Measurements from ENCODE around the gene NPC2.

NPC2 gene

GRCh38 chr14:74518221-74518620 lies 25.1 kb upstream of the NPC2 start:
- no peak for DNase-seq

GRCh38 chr14:74517731-74518130 lies 24.6 kb upstream of the NPC2 start:
- DNase-seq: no peak

DNA sequence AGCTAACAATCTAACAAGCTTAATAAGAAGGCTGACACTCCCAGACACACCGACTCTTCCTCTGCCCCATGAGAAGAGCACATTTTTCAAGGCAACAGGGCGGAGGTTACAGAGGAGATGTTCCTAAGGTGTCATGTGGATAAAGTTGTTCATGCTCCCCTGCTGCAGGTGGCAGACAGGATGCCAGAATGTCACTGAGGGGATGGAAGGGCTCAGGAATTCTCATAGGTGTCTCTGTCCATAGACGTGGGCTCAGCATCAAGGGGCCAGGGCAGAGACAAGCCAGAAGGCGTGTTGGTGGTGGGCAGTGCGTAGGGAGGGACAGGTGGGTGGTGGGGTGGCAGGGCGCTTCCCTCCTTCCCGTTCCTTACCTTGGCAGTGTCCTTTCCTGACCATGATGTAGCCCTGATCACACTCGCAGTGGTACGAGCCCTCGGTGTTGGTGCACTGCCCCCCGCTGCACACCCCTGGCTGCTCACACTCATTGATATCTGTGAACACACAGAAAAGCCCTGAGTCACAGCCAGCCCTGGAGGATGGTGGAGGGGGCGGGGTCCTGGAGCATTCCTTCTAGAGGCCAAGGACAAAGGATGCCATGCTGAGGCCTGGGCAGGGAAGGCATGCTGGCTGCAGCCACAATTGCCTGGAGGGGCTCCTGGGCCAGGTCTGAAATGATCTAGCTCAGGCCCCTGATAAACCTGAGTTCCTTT lies 23.5 kb upstream of the NPC2 start:
- DNase-seq: no peak

- DNase-seq: no peak
Observed at GRCh38 chr14:74515891-74516412, 22.8 kb upstream of the NPC2 start.

DNA sequence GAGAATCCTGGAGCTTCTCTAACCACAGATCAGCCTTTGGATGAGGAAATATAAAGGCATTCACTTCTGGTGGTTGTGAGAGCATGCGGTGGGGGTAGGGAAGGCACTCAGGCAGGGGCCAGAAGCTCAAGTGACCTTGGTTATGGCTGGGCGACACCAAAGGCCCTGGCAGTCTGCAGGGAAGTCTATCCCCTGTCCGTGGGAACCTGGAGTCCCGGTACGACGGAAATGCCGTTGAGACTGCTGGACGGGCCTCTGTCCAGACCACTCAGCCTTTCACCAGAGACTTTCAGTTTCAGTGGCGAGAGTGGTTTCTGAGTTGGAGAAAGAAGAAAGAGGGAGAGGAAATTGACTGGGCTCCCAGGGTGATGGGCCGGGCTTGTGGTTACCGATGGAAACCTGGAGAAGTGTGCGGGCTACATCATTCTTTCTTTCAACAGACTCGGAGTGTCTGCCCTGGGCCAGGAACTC lies 21.4 kb upstream of the NPC2 start:
- DNase-seq: peak; percentile 40

DNA sequence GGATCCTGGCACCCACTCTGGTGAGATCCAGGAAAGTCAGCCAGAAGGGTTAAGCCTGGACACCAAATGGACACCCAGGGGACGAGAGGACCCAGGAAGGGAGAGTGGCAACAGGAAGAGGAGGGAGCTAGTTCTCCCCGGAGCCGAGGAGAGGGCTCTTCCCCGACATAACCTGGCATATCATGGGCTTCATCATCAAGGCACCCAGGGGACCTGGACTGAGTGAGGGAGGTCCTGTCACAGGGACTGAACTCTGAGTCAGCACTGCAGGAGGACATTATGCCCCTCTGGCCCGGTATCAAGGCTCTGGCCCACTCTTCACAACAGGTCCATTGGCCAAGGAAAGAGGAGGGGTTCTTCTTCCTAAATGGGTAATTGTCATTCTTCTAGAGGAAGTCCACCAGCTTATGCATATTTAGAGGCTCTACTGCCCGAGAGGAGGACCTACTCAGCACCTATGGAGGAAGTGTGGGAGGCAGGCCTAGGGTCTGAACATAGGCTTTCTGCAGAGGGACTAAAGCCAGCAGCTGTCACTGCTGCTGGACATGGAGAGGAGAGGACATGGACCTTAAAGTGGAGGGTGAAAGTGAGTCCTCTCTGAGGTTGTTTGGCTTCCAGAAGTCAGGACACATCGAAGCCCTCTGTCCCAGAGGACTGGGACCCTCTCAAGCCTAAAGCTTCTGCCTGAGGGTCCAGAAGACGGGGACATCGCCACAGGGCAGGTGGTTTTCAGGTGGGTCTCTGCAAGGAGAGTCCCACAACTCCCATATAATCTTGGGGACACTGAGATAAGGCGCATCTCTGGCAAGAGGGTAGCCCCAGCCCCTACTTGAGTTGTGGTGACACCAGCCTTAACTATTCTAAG lies 19.1 kb upstream of the NPC2 start:
- DNase-seq: no peak

- DNase-seq: no peak
Observed at GRCh38 chr14:74510959-74511409, 17.9 kb upstream of the NPC2 start.

- DNase-seq: no peak
Observed at GRCh38 chr14:74510223-74510931, 17.3 kb upstream of the NPC2 start.

GRCh38 chr14:74509587-74510222 lies 16.6 kb upstream of the NPC2 start:
- no peak for DNase-seq

DNA sequence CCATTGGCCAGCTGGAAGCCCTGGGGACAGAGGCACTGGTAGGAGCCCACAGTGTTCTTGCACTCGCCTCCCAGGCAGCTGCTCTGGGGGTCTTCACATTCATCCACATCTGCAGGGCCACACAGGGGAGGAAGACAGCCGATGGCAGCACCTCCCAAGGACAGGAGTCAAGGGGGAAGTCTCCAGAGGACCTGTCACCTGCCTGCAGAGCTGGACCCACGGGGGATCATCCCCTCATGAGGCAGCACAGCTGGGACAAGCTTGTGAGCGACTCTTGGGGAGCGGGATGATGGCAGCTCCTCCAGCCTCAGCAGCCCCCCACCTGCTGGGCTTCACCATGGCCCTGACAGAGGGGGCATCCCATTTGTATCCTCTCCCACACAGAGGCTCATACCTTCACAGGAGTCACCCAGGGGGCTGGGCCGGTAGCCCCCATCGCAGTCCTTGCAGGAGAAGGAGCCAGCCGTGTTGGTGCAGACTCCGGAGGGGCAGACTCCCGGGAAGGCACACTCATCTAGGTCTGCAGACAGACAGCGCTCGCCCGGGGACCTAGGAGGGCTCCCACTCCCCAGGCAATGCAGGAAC lies 15.8 kb upstream of the NPC2 start:
- DNase-seq: no peak

DNA sequence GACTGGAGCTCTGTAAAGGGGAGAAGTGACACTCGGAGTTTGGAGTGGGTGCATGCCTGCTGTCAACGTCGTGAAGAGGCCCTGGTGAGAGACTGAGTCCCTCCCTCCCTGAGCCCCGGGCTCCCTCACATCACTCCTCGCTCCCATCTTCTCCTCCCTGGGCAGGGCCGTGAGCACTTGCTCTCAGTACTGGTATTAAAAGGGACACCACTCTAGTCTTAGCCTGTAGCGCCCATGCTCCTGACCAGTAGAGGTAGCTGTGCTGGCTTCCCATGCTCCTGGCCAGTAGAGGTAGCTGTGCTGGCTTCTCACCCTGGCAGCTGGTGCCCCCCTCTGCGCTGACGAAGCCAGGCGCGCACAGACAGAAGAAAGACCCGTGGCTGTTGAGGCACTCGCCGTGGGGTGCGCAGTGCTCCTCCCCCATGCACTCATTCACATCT lies 15.2 kb upstream of the NPC2 start:
- DNase-seq: no peak

DNA sequence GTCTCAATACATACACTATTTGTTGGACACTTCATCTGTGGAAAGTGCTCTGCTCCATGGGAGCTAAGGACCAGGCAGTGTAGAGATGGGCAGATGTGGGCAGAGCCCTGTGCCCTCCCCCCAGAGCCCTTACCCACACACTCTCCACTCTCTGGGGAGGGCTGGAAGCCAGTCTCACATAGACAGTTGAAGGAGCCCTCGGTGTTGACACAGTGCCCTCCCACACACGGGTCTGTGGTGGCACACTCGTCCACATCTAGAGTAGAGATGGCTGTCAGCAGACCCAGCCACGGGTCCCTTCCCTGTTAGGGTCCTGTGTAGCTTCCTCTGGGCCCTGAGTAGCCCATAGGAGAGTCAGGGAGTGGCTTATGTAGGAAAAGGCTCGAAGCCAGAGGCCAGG lies 14.7 kb upstream of the NPC2 start:
- DNase-seq: no peak

GRCh38 chr14:74507085-74507484 lies 14.0 kb upstream of the NPC2 start:
- no peak for DNase-seq

GRCh38 chr14:74506411-74506851 lies 13.3 kb upstream of the NPC2 start:
- no peak for DNase-seq

- no peak for DNase-seq
Observed at GRCh38 chr14:74505831-74506230, 12.7 kb upstream of the NPC2 start.

DNA sequence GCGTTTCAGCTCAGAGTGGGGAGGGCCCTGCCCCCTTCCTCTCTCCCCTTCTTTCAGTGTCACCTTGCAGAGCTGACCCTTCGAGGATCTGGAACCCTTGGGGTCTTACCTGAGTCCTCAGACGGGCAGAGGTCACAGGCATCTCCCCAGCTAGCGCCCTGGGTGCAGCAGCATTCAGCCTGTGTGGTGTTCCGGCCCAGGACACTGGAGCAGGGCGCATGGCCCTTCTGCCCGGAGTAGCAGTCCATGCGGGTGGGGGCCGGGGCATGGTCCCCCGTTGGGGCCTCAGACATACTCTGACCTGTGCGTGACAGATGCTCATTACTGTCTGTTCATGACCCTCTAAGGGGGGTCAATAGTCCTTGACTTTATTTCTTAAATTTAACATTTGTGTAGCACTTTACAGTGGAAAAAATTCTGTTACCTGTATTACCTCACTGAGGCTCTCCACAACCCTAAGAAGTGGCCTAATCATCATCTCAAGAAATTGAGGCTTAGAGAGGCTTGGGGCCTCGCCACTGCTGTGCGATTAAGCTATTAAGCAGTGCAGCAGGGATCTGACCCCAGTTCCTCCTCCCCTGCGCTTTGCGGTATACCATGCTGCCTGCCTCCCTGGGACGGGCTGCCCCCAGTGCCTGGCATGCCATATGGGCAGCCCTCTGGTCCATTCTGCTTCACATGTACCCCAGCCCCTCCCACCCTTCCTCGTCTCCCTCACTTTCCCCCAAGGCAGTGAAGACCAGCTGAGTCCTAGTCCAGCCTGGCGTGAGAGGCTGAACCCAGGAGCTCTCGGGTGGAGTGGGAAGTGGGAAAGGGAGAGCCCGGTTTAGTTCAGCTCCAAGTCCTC lies 12.0 kb upstream of the NPC2 start:
- DNase-seq: no peak

- no peak for DNase-seq
Observed at GRCh38 chr14:74504412-74504811, 11.3 kb upstream of the NPC2 start.

DNA sequence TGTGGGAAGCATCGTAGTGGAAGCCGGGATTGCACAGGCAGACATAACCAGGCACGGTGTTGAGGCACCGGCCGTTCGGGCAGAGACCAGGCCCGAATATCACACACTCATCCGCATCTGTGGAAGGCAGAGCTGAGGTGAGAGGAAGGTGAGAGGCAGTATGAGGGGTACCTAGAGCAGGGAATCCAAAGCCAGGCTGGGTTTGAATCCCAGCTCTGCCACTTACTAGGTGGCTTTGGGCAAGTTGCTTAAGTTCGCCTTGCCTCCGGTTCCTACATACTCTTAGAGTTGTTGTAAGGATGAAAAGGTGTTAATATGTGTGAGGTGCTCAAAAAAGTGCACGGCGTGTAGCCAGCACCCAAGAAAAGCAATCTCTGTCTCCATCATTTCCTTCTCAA lies 10.8 kb upstream of the NPC2 start:
- no peak for DNase-seq

GRCh38 chr14:74503291-74503937 lies 10.3 kb upstream of the NPC2 start:
- no peak for DNase-seq

DNA sequence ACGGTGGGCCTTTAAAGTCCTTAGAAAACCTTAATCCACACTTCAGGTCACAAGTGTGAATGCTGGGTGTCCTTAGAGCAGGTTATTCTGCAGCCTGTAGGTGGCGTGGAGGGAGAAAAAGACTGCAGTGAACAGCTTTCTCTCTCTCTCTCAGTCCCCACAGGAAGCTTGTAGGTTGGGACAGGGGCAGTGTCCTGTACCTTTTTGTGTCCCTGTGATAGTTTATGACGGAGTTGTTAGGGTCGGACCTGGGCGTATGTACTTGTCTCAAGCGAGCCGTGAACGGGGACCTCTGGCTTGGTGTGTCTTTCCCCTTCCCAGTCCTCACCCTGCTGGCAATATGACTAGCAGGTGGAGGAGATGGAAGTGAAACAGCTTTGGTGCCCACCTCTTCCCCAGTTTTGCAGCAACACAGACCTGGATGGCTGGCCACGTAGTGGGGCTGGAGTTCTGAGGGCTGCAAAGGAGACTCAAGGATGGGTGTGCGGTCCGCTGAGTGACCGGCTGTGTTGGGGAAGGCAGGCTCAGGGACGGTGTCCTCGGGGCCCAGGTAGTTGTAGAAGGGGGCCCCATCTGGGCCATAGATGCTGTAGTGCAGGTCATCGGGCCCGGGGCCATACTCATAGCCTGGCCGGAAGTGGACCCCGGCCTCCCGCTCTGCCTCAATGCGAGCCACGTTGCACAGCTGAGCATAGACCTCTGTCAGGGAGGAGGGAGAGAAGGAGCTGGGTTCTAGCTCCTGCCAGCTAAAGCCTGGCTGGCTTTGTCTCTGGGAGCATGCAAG lies 9.3 kb upstream of the NPC2 start:
- peak; percentile 15 for DNase-seq
